ENCODE results near the gene FAM53B. TPM values are rescaled to one million over a fixed set of nuclear protein-coding genes. Genes with fewer than 3 reads are reported as not detected.

FAM53B gene
- total RNA-seq, 4 donors from 2014 or later: 72.7 to 92.1 (median 80.5) TPM

DNA sequence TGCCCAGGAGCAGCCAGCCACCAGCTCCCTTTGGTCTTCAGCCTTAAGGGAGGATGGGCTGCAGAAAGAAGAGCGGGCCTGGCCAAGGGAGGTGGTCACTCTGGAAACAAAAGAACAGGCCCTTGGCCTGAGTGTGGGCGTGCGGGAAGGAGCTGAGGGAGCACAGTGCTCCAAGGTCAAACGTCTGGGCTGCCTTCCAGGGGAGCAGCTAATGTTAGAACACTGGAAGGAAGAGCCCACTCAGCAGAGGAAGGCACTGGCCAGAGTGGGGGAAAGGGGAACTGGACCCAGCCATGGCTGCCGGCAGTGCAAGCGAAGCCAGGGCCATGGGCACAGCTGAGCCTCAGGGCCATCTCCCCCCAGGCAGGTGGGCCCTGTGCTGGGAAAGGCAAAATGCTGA, 42.7 kb downstream of the FAM53B start:
- peaks cover 0 to 17% (median 0%) of the 10 kb centered on the region in 3 donors for H3K36me3 ChIP-seq
- H3K27me3 ChIP-seq: no peaks in the 10 kb centered on the region
- peak overlapping the region; percentile 74 to 88 (median 80) for H3K27ac ChIP-seq
- no peak overlapping the region for H3K4me3 ChIP-seq
- peaks cover 3 to 99% (median 85%) of the 10 kb centered on the region in 4 donors for H3K4me1 ChIP-seq
- no peaks in the 10 kb centered on the region for H3K9me3 ChIP-seq
- DNase-seq: peak; percentile 54 to 81 (median 58)
- TF ChIP-seq POLR2A (IDR thresholded peaks at IDR 0.05): no peak
- TF ChIP-seq, protein P1, sequence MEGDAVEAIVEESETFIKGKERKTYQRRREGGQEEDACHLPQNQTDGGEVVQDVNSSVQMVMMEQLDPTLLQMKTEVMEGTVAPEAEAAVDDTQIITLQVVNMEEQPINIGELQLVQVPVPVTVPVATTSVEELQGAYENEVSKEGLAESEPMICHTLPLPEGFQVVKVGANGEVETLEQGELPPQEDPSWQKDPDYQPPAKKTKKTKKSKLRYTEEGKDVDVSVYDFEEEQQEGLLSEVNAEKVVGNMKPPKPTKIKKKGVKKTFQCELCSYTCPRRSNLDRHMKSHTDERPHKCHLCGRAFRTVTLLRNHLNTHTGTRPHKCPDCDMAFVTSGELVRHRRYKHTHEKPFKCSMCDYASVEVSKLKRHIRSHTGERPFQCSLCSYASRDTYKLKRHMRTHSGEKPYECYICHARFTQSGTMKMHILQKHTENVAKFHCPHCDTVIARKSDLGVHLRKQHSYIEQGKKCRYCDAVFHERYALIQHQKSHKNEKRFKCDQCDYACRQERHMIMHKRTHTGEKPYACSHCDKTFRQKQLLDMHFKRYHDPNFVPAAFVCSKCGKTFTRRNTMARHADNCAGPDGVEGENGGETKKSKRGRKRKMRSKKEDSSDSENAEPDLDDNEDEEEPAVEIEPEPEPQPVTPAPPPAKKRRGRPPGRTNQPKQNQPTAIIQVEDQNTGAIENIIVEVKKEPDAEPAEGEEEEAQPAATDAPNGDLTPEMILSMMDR (IDR thresholded peaks at IDR 0.05): no peak

DNA sequence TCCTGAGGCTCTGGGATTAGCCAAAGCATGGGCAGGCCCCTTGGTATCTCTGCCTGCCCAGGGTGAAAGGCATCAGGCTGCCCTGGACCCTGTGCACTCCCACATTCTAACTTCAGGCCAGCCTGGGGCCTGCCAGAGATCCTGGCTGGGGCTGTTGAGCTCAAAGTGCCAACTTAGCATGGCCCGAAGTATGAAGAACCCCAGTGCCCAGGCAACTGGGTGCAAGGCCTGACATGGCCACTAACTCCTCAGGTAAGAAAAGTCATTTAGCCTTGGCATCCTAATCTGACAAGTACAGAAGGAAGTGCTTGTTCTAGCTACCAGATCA, 43.2 kb downstream of the FAM53B start:
- H3K27ac ChIP-seq: peak overlapping the region; percentile 74 to 88 (median 80)
- no peak for TF ChIP-seq POLR2A (IDR thresholded peaks at IDR 0.05)
- TF ChIP-seq, protein P1 (IDR thresholded peaks at IDR 0.05): no peak
- DNase-seq: peak in 1 of 3 donors; percentile 35
- H3K9me3 ChIP-seq: no peaks in the 10 kb centered on the region
- H3K4me1 ChIP-seq: peaks cover 3 to 97% (median 85%) of the 10 kb centered on the region in 4 donors
- no peak overlapping the region for H3K4me3 ChIP-seq
- H3K36me3 ChIP-seq: peaks cover 0 to 13% (median 0%) of the 10 kb centered on the region in 3 donors
- no peaks in the 10 kb centered on the region for H3K27me3 ChIP-seq

DNA sequence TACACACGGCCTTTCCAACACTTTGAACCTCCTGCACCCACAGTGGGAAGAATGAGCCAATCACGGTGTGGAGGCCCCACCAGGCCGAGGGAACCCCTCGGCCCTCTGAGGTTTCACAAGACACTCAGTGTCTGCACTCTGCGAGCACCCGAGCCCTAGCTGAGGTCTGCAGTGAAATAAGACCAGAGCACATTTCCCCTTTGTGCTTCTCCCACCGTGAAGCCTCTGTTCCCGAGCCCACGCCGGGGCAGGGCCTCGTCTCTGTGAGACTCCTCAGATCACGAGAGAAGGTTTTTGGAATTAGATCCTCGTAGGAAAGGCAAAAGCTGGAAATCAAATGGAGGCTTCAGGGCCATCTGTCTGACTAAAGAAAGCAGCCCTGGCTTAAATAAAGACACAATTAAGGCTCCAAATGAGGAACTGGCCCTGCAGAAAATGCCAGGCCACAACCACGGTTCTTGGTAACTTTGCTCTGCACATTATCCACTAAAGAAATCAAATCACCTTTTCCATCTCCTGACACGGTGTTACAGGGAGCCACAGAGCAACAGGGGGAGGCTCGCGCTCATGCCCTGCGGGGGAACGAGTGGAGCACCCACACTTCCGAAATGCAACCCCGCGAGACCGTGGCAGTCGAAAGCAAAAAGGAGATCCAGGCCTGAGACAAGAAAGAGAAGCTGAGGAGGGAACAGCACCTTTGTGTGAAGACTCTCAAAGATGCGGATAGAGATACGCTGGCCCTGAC, 43.7 kb downstream of the FAM53B start:
- Histone ChIP-seq H3K4me1 (peaks cover 3 to 91% (median 81%) of the 10 kb centered on the region in 4 donors), H3K27ac (peak overlapping the region; percentile 74 to 88 (median 80)), H3K4me3 (no peak overlapping the region), H3K9me3 (no peaks in the 10 kb centered on the region), H3K36me3 (peaks cover 0 to 8% (median 0%) of the 10 kb centered on the region in 3 donors), H3K27me3 (no peaks in the 10 kb centered on the region)
- no peak for TF ChIP-seq POLR2A (IDR thresholded peaks at IDR 0.05)
- TF ChIP-seq, protein P1 (IDR thresholded peaks at IDR 0.05): no peak
- peak in 1 of 3 donors; percentile 47 for DNase-seq

DNA sequence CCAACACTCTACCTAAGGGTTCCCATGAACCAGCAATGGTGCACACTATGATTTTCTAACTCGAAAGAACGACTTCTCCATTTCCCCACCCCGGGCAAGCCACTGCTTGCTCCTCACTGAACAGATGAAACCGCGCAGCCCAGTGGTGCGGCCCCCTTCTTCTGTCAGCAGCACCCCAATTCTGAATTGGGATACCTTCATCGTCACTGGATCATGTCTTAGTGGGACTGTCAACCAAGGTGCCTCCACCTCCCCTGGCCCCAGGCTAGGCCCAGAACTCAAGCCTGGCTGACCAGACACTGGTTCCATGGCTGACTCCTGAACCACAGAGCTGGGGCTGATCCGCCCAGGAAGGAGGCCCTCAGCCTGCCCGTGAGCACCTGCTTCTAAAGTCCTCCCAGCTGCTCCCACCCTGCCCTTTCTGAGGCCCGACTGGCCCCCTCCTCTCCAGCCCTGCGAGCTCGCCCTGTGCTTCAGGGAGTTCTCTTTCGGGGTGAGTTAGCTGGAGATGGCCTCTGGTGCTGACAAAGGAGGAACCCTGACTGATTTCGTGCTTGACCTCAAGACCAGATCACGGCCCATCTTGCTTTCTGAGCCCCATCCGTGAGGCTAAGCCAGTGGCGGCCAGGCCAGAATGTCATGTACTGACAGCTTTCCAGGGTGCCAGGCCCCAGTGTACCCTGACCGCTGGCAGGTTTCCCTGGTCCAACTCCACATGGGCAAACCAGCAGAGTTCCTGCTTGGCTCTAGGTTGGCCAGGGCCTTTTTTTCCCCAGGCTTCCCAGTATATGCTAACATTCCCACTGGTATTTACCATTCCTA, 44.5 kb downstream of the FAM53B start:
- no peaks in the 10 kb centered on the region for H3K9me3 ChIP-seq
- peak in 1 of 3 donors; percentile 43 for DNase-seq
- H3K4me1 ChIP-seq: peaks cover 3 to 83% (median 75%) of the 10 kb centered on the region in 4 donors
- peaks cover 0 to 8% (median 0%) of the 10 kb centered on the region in 3 donors for H3K36me3 ChIP-seq
- H3K27me3 ChIP-seq: no peaks in the 10 kb centered on the region
- peak overlapping the region; percentile 74 to 88 (median 80) for H3K27ac ChIP-seq
- TF ChIP-seq POLR2A (IDR thresholded peaks at IDR 0.05): no peak
- TF ChIP-seq, protein P1 (IDR thresholded peaks at IDR 0.05): no peak
- H3K4me3 ChIP-seq: no peak overlapping the region

DNA sequence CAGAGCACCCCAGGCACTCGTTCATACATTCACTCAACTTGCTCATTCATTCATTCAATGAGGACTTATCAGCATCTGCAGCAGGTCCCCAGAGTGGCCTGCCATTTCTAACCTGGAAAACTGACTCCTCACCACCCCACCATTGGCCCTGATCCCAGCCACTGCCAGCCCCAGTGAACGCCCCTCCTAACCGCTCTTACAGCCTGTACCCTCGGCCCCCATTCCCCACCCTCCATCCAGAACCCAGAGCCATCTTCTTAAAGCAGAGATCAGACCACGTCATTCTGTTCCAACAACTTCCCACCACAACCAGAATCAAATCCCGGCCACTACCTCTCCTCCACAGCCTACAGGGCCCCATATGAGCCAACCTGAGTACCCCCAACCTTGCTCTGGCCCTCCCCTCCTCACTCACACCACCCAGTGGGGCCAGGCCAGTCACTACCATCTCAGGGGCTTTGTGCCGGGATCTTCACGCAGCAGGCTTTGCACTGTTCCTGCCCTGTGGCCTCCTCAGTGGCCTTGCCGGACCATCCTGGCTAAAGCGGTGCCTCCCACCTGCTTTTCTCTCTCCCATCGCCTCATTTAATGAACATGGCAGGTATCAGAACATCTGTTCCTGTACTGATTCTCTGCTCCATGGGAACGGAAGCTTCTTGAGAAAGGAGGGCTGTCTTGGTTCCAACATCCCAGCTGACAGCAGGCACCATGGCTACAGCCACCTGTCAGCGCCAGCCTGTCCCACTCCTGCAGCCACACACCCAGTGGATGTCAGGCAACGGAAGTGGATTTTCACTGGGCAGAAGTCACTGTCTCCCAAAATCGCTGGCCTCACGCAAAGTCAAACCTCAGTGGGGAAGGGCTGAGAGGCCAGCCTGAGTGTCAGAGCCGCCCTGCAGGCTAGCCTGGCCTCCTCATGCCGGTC, 45.4 kb downstream of the FAM53B start:
- Histone ChIP-seq H3K27ac (peak overlapping the region in 3 of 4 donors; percentile 74 to 83 (median 79)), H3K4me3 (no peak overlapping the region), H3K27me3 (no peaks in the 10 kb centered on the region), H3K9me3 (no peaks in the 10 kb centered on the region), H3K36me3 (peaks cover 0 to 17% (median 0%) of the 10 kb centered on the region in 3 donors), H3K4me1 (peaks cover 3 to 75% (median 69%) of the 10 kb centered on the region in 4 donors)
- TF ChIP-seq, protein P1 (IDR thresholded peaks at IDR 0.05): no peak
- no peak for TF ChIP-seq POLR2A (IDR thresholded peaks at IDR 0.05)
- peak in 1 of 3 donors; percentile 37 for DNase-seq

Measured in Peyer's patch (tissue), 4 donors.